Muscle of leg (tissue), 11 donors: Measurements from ENCODE around the gene DNTTIP2. TPM values are rescaled to one million over a fixed set of nuclear protein-coding genes. Genes with fewer than 3 reads are reported as not detected.

ENCODE experiments used
- DNase-seq: peaks from one replicate; pipeline ENCODE4 v3.0.0; 2013
- H3K27ac ChIP-seq: one replicate; pipeline ENCODE4 v1.5.1; 2013; ENCODE audit warnings: mild to moderate bottlenecking, low read length, control low read depth
- H3K27me3 ChIP-seq: one replicate; pipeline ENCODE4 v1.6.1; 2013; ENCODE audit warnings: low read length; ENCODE audit not compliant: control insufficient read depth, insufficient read depth
- H3K36me3 ChIP-seq: one replicate; pipeline ENCODE4 v1.6.1; 2013; ENCODE audit warnings: low read length; ENCODE audit not compliant: control insufficient read depth, insufficient read depth
- H3K4me1 ChIP-seq: one replicate; pipeline ENCODE4 v1.6.1; 2013; ENCODE audit warnings: low read length; ENCODE audit not compliant: control insufficient read depth, insufficient read depth
- H3K4me3 ChIP-seq: one replicate; pipeline ENCODE4 v1.5.1; 2013; ENCODE audit warnings: low read length, control low read depth
- H3K9me3 ChIP-seq: replicated peaks from 2 replicates; pipeline ENCODE4 v1.6.1; 2013; ENCODE audit warnings: low read depth, low read length; ENCODE audit not compliant: control insufficient read depth
- WGBS: methylation state at CpG from one replicate; pipeline ENCODE4 v1.1.5; 2013; ENCODE audit warnings: missing lambda C conversion rate; ENCODE audit not compliant: insufficient coverage; 5-methylcytosine and 5-hydroxymethylcytosine counted together
- polyA plus RNA-seq, 8 donors: library from polyadenylated mRNA; unstranded; fragments of 120-200 nt; gene quantifications; one replicate each; pipeline versions ENCODE4 v1.2.1 to v1.2.3, GENCODE V29; 2013; ENCODE audit warnings: inconsistent platforms in 1 of 8, low replicate concordance in 1 of 8; ENCODE audit not compliant: insufficient read length in 8 of 8, insufficient read depth in 1 of 8
- total RNA-seq: library from RNA; stranded (reverse); fragments of 120-200 nt; gene quantifications from one replicate; pipeline ENCODE4 v1.2.4, GENCODE V29; 2013

Gene DNTTIP2
- total and polyA plus RNA-seq, 9 donors, result 35.6 to 49.8 (median 43.8) TPM

DNA sequence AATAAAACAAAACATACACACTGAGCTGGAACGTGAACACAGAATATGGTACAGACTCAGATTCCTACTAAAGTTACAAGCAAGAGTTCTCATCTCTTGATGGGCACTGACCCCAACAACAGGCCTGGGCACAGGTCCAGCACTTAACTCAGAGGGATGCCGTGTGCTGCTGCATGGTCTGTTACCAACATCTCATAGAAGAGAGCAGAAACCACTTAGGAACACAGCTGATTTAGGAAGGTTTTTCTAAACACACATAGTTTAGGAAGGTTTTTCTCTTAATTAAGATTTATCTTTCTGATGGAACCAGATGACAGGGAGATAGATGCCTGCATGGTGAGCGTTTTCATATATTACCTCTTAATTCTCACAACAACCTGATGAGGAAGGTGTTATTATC, 28.7 kb upstream of the DNTTIP2 start:
- no peak overlapping the region for H3K27ac ChIP-seq
- H3K4me3 ChIP-seq, result no peak overlapping the region
- H3K4me1 ChIP-seq, result peaks cover 4% of the 10 kb centered on the region
- no CpG with 5 or more reads among the region's 3 CpGs for WGBS
- no peaks in the 10 kb centered on the region for H3K9me3 ChIP-seq
- H3K36me3 ChIP-seq, result no peaks in the 10 kb centered on the region
- H3K27me3 ChIP-seq, result no peaks in the 10 kb centered on the region
- DNase-seq, result peak; percentile 35

DNA sequence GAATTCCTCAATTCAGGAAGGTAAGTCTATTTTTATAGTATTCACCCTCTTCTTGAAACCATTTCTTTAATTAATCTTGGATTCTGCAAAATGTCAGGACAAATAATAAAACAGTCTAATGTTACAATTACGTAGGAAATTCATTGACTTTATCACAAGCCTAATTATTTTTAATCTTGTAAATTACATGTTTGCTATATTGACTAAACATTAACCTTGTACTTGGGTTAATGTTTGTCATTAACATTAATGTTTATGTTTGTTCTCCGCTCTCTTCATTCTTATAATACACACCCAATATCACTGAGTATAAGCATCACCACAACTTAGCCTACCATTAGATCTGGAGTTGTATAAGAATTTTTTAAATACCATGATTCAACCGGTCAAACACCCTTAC, 27.5 kb upstream of the DNTTIP2 start:
- H3K4me3 ChIP-seq, result no peak overlapping the region
- H3K9me3 ChIP-seq, result no peaks in the 10 kb centered on the region
- H3K4me1 ChIP-seq, result peaks cover 4% of the 10 kb centered on the region
- no peak for DNase-seq
- H3K27me3 ChIP-seq, result no peaks in the 10 kb centered on the region
- no CpG with 5 or more reads among the region's 3 CpGs for WGBS
- H3K27ac ChIP-seq, result no peak overlapping the region
- H3K36me3 ChIP-seq, result no peaks in the 10 kb centered on the region

DNA sequence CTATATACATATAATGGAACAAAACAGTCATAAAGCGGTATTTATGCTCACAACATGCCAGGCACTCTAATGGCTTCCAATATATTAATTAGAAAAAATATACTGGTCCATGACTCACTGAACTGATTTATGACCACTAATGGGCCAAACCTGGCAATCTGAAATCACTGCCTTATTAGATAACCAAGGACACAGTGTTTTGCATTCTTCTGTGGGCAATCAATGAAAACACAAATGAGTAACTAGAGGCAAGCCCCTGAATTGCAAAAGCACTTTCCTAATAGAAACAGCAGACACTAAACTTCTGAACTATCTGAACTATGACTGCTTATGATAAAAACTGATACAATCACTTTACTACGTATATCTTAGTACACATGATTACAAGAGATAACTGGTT, 26.7 kb upstream of the DNTTIP2 start:
- no CpG with 5 or more reads among the region's 2 CpGs for WGBS
- Histone ChIP-seq H3K36me3 (no peaks in the 10 kb centered on the region), H3K4me3 (no peak overlapping the region), H3K27ac (no peak overlapping the region), H3K27me3 (no peaks in the 10 kb centered on the region), H3K4me1 (peaks cover 4% of the 10 kb centered on the region), H3K9me3 (no peaks in the 10 kb centered on the region)
- no peak for DNase-seq

DNA sequence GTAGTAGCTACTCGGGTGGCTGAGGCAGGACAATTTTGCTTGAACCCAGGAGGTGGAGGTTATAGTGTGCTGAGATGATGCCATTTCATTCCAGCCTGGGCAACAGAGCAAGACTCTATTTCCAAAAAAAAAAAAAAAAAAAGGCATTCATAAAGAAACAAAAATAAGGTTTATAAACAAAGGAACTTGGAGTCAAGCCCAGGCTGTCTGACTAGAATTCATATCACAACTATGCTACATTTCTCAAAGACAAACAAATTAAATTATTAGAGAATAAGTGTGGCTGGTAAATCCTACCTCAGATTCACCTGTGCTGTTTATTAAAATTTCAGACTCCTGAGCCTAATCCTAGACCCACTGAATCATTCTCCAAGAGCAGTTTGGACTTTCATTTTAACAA, 26.0 kb upstream of the DNTTIP2 start:
- Histone ChIP-seq H3K27me3 (no peaks in the 10 kb centered on the region), H3K9me3 (no peaks in the 10 kb centered on the region), H3K27ac (no peak overlapping the region), H3K4me1 (peaks cover 4% of the 10 kb centered on the region), H3K36me3 (no peaks in the 10 kb centered on the region), H3K4me3 (no peak overlapping the region)
- no CpG with 5 or more reads among the region's 1 CpG for WGBS
- DNase-seq, result no peak

DNA sequence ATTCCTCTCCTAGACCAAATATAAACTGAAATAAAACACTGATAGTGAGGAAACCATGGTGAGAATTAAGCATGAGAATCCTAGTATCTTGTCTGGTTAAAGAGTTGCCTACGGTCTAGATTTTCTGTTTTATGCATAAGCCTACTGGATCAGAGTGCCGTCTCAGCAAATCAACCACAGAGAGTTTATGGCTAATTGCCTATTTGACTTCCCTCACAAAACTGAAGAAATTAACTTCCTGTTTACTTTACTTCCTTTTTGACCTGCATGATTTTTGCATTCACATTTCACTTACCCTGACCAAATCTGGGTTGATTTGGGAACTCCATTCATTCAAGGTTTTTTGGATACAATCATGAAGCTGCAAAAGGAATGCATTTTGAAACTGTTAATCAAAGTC, 25.2 kb upstream of the DNTTIP2 start:
- peak; percentile 39 for DNase-seq
- no peak overlapping the region for H3K27ac ChIP-seq
- H3K4me1 ChIP-seq, result peaks cover 4% of the 10 kb centered on the region

DNA sequence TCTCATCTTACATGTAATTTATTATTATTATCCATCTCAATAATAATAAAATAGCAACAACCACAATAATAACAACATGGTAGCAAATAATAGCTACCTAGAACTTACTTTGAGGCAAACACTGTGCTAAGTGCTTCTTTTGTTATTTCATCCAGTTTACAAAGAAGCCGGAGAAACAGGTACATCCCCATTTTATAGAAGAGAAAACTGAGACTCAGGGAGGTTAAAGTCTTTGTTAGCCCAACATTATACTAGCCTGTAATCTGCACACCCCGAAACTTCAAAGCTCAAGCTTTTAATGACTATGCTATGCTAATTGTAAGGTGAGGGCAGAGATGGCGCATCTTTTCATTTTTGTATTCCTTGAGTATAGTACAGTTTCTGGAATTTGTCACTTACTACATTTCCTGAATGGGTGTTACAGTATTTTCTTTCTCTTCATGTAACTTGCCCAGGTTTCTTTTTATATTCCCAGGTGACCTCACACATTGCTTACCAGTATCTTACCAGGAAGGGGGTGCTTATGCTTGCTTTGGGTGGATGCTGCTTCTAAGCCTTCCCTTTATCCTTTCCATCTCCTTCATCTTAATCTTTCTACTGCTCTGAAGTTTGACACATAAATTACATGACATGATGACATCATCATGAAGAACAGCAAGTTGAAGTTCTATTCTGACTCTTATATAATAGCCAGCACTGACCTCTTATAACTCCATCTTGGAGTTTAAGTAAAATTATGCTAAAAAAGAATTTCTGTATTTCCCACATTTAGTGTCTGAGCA, 21.9 kb upstream of the DNTTIP2 start:
- peaks cover 3% of the 10 kb centered on the region for H3K36me3 ChIP-seq
- no peak overlapping the region for H3K4me3 ChIP-seq
- H3K4me1 ChIP-seq, result no peaks in the 10 kb centered on the region
- no peak overlapping the region for H3K27ac ChIP-seq
- no CpG with 5 or more reads among the region's 3 CpGs for WGBS
- H3K27me3 ChIP-seq, result no peaks in the 10 kb centered on the region
- H3K9me3 ChIP-seq, result no peaks in the 10 kb centered on the region
- no peak for DNase-seq

More for the DNA sequence above, 25.2 kb upstream of the DNTTIP2 start:
- no CpG with 5 or more reads among the region's 2 CpGs for WGBS
- Histone ChIP-seq H3K36me3 (no peaks in the 10 kb centered on the region), H3K27me3 (no peaks in the 10 kb centered on the region), H3K4me3 (no peak overlapping the region), H3K9me3 (no peaks in the 10 kb centered on the region)

DNA sequence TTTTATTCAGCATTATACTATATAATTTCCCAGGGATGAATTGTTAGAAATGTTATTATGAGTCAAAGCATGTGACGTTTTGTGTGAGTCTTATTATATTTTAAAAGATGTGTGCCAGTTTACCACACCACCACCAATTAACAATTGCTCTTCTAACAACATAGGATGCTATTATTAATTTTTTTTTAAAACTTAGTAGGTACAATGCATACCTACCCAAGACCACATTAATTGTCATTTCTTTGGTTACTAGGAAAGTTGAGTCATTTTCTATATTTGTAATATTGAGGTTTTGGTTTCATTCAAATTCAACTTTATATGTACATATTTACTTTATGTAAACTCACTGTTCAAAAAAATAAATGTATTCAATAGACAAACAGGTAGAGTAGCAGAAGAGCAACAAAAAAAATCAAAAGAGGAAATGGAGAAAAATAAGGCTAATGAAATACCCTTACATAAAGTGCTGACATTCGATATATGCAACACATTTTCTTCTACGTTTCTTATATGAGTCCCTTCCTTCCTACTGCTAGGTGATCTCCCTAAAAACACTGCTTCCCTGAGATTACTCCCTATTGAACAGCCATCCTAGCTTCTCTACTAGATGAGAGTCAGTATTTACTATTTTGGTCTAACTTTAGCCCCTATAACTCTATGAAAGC, 20.7 kb upstream of the DNTTIP2 start:
- H3K36me3 ChIP-seq, result peaks cover 3% of the 10 kb centered on the region
- WGBS, result no CpG with 5 or more reads among the region's 3 CpGs
- H3K27me3 ChIP-seq, result no peaks in the 10 kb centered on the region

DNA sequence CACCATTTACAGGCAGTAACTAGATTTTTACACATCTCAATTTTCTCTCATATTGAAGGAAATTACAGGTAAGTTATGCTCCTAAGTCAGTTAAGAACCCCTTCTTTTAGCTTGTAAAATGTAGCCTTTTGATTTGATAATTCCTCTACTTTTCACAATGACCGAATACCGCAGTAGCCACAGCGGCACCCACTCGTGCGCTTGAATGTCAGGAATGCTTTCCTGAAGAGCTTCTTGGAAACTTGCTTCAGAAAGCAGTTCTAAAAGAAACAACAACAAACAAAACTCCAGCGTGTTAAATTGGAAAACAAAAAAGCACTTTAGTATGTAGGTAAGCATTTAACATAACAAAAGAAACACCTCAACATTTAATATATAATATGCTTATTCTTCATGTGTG, 9.9 kb upstream of the DNTTIP2 start:
- H3K36me3 ChIP-seq, result peaks cover 2% of the 10 kb centered on the region
- no peaks in the 10 kb centered on the region for H3K4me1 ChIP-seq
- 71% methylated on average over 5 of the region's 6 CpGs for WGBS
- H3K4me3 ChIP-seq, result no peak overlapping the region
- no peak for DNase-seq
- H3K27me3 ChIP-seq, result no peaks in the 10 kb centered on the region
- no peak overlapping the region for H3K27ac ChIP-seq
- no peaks in the 10 kb centered on the region for H3K9me3 ChIP-seq

More for the DNA sequence above, 20.7 kb upstream of the DNTTIP2 start:
- H3K4me1 ChIP-seq, result no peaks in the 10 kb centered on the region
- no peak overlapping the region for H3K4me3 ChIP-seq
- DNase-seq, result no peak
- H3K9me3 ChIP-seq, result no peaks in the 10 kb centered on the region
- H3K27ac ChIP-seq, result no peak overlapping the region

DNA sequence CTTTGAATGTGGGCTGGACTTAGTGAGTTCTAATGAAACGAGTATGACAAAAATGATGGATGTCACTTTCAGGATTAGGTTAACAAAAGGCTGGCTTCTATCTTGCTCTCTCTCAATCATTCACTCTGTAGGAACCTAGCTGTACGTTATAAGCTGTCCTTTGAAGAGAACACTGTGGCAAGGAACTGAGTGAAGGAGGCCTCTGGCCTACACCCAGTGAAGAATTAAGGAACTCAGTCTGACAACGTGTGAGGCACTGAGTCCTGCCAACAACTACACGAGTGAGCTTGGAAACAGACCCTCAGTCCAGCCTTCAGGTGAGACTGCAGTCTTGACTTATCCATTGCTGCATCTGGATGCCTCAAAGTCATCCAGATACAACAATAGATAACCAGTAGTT, 3.3 kb upstream of the DNTTIP2 start:
- H3K36me3 ChIP-seq, result peaks cover 4% of the 10 kb centered on the region
- no peak overlapping the region for H3K27ac ChIP-seq
- no peaks in the 10 kb centered on the region for H3K4me1 ChIP-seq
- 70% methylated on average over 4 of the region's 4 CpGs for WGBS
- no peaks in the 10 kb centered on the region for H3K9me3 ChIP-seq
- H3K27me3 ChIP-seq, result no peaks in the 10 kb centered on the region
- H3K4me3 ChIP-seq, result no peak overlapping the region
- DNase-seq, result no peak

DNA sequence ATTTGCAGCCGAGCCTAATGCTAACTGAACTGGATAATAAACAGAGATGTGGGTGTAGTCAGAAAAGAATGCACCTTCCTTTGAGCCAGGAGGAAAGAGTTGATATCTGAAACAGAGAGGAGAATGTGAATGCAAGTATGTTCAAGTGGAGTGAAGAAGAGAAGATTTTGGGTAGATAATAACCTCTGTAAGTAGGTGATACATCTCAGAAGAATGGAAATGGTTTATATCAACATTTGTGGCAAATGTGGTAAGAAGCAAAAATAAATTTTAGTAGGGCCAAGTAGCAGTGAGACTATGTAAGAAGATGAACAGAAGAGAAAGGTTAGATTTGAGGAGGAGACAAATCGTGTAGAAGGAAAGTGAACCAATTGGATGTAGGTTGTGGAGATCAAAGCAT, 1.7 kb upstream of the DNTTIP2 start:
- Histone ChIP-seq H3K27ac (no peak overlapping the region), H3K4me3 (no peak overlapping the region), H3K36me3 (peaks cover 18% of the 10 kb centered on the region), H3K27me3 (no peaks in the 10 kb centered on the region), H3K4me1 (no peaks in the 10 kb centered on the region), H3K9me3 (no peaks in the 10 kb centered on the region)
- no peak for DNase-seq
- WGBS, result 80% methylated on average over 1 of the region's 2 CpGs
